ENCODE data around the gene EIF4G3.
A peak's percentile ranks its signal among the peaks of the same experiment; 100 is the strongest.
"Not testable (repeated sequence)": the region's sequence is repeated elsewhere in the genome, so short reads cannot be mapped to it uniquely, and the experiment has no call there.

EIF4G3 gene

GRCh38 chr1:21034725-21035628, 141.7 kb downstream of the EIF4G3 start:
- DNase-seq (ENCODE audit: low read depth in 3 of 3, low spot score in 1 of 3): no peak

GRCh38 chr1:21032741-21033140, 144.0 kb downstream of the EIF4G3 start:
- no peak for DNase-seq (ENCODE audit: low read depth in 3 of 3, low spot score in 1 of 3)

GRCh38 chr1:21030181-21030580, 146.5 kb downstream of the EIF4G3 start:
- no peak for DNase-seq (ENCODE audit: low read depth in 3 of 3, low spot score in 1 of 3)

- no peak for DNase-seq (ENCODE audit: low read depth in 3 of 3, low spot score in 1 of 3)
These were observed 148.1 kb downstream of the EIF4G3 start for GRCh38 chr1:21028520-21029145.

- no peak for DNase-seq (ENCODE audit: low read depth in 3 of 3, low spot score in 1 of 3)
These were observed 148.9 kb downstream of the EIF4G3 start for GRCh38 chr1:21027805-21028204.

GRCh38 chr1:21024918-21025317, 151.8 kb downstream of the EIF4G3 start:
- DNase-seq (ENCODE audit: low read depth in 3 of 3, low spot score in 1 of 3): no peak

- DNase-seq (ENCODE audit: low read depth in 3 of 3, low spot score in 1 of 3): not testable (repeated sequence)
These were observed 152.4 kb downstream of the EIF4G3 start for GRCh38 chr1:21024136-21024896.

- peak in 1 of 3 donors; percentile 2 for DNase-seq (ENCODE audit: low read depth in 3 of 3, low spot score in 1 of 3)
These were observed 154.2 kb downstream of the EIF4G3 start for GRCh38 chr1:21022279-21023040.

- DNase-seq (ENCODE audit: low read depth in 3 of 3, low spot score in 1 of 3): no peak
These were observed 155.4 kb downstream of the EIF4G3 start for GRCh38 chr1:21021311-21021710.

- no peak for DNase-seq (ENCODE audit: low read depth in 3 of 3, low spot score in 1 of 3)
These were observed 156.5 kb downstream of the EIF4G3 start for GRCh38 chr1:21020151-21020550.

- no peak for DNase-seq (ENCODE audit: low read depth in 3 of 3, low spot score in 1 of 3)
These were observed 158.0 kb downstream of the EIF4G3 start for GRCh38 chr1:21018673-21019072.

GRCh38 chr1:21013510-21013909, 163.2 kb downstream of the EIF4G3 start:
- DNase-seq (ENCODE audit: low read depth in 3 of 3, low spot score in 1 of 3): no peak

- no peak for DNase-seq (ENCODE audit: low read depth in 3 of 3, low spot score in 1 of 3)
These were observed 163.8 kb downstream of the EIF4G3 start for GRCh38 chr1:21012937-21013336.

GRCh38 chr1:21007876-21008275, 168.8 kb downstream of the EIF4G3 start:
- no peak for DNase-seq (ENCODE audit: low read depth in 3 of 3, low spot score in 1 of 3)

- no peak for DNase-seq (ENCODE audit: low read depth in 3 of 3, low spot score in 1 of 3)
These were observed 171.0 kb downstream of the EIF4G3 start for GRCh38 chr1:21005466-21006239.

- no peak for DNase-seq (ENCODE audit: low read depth in 3 of 3, low spot score in 1 of 3)
These were observed 173.2 kb downstream of the EIF4G3 start for GRCh38 chr1:21003281-21004045.

GRCh38 chr1:21001042-21001441, 175.7 kb downstream of the EIF4G3 start:
- DNase-seq (ENCODE audit: low read depth in 3 of 3, low spot score in 1 of 3): no peak

GRCh38 chr1:21000245-21000594, 176.5 kb downstream of the EIF4G3 start:
- no peak for DNase-seq (ENCODE audit: low read depth in 3 of 3, low spot score in 1 of 3)

- DNase-seq (ENCODE audit: low read depth in 3 of 3, low spot score in 1 of 3): no peak
These were observed 177.0 kb downstream of the EIF4G3 start for GRCh38 chr1:20999525-21000244.
